HG02938 (cell line): ENCODE results near the gene TRAF6.
"Not testable (repeated sequence)": the region's sequence is repeated elsewhere in the genome, so short reads cannot be mapped to it uniquely, and the experiment has no call there.

Experiments used
- ATAC-seq: cut with Tn5 transposase; IDR thresholded peaks from one replicate; pipeline ENCODE4 v1.9.1; 2021; ENCODE audit warnings: mild to moderate bottlenecking, moderate library complexity; ENCODE audit not compliant: unreplicated experiment

TRAF6 gene

GRCh38 chr11:36493332-36493731 is 16.7 kb downstream of the TRAF6 start:
- no peak for ATAC-seq

- ATAC-seq, result no peak
These were observed 17.3 kb downstream of the TRAF6 start for GRCh38 chr11:36492724-36493304.

GRCh38 chr11:36490026-36490806 is 19.9 kb downstream of the TRAF6 start:
- ATAC-seq, result no peak

GRCh38 chr11:36488096-36488495 is 22.0 kb downstream of the TRAF6 start:
- ATAC-seq, result no peak

GRCh38 chr11:36487619-36488018 is 22.5 kb downstream of the TRAF6 start:
- ATAC-seq, result no peak

DNA sequence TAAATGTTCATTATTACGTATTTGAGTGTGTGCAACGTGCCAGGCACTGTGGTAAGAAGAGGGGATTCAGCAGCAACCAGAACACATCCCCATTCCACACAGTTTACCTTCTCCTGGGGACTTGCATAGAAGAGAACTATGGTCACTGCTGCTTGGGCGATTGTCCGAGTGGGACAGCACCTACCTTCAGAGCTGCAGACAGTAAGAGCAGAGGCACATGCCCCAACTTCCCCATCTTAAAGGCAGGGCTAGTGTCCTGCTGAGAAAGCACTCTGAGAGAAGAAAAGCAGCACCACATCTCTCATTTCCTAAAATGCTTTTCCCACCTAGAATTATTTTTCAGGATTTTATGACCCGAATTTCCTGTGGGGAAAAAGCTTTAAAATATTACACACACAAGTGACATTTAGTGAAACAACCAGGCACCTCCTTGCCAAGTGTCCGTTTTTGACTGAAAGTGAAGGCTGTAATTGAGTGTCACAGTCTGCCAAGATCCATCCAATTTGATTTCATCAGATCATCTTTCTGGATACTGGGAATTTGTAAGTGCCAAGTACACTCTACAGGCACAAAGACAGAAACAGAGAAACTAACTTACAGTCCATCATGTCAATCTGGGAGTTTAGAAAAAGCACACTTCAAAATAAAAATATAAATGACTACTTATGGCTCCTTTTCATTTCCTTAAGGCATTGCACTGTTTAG is 24.6 kb downstream of the TRAF6 start:
- ATAC-seq, result no peak

- ATAC-seq, result not testable (repeated sequence)
These were observed 27.0 kb downstream of the TRAF6 start for GRCh38 chr11:36483042-36483441.

DNA sequence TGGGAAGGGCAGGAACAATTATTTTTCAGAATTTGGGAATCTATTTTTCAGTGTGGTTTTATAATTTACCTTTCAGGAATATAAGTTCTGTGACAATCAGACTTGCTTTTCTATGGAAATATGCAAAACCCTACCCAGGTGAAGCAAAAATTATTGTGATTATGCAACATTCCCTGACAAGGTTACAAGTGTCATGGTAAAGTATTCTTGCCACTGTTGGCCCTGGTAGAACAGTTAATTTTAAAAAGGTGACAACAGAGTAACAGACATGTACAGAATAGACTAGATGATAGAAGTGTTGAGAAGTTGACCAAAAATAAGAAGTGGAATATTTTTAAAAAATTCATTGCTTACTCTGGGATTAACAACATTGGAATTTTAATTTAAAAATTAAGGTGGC is 29.2 kb downstream of the TRAF6 start:
- no peak for ATAC-seq

DNA sequence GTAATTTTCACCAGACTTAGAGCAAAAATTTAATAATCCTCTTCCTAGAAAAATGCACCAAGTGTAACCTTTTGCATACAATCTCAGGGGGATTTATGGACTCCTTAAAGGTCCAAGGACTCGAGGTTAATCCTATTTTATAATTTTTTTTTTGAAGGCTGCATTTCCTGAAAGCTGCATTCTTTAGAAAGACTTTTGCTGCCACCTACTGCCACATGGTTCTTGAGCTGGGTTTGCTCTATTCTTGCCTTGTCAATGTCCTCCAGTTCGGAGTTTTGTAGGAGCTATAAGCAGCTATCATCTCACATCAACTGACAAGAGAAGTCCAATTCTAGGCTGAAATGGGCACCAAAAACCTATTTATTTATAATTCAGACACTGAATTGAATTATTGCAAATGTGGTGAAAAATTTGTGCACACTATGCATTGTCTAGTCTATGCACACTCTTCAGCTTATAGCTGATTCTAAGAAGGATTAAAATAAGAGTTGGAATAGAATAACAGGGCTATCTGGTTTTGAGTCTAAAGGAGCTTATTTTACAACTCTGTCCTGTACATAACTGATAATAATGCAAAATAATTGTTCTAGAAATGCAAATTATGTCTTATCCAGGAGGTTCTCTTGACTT is 31.3 kb downstream of the TRAF6 start:
- ATAC-seq, result no peak

- ATAC-seq, result no peak
These were observed 34.9 kb downstream of the TRAF6 start for GRCh38 chr11:36475192-36475591.

DNA sequence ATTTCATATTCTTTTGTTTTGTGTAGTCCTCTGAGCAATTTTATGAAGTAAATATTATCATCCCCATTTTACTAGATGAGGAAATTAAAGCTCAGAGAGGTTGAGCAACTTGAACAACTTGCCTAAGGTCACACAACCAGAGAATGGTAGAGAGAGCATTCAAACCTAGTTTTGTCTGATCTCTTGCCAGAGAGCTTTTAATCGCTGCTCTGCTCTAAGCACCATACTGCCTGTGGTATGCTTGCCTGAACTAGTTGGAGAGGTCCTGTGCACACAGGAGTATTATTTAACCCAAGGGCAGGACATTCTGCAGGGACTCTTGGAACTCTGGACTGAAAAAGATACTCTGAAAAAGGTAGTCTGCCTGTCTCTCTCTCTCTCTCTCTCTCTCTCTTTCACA is 38.5 kb downstream of the TRAF6 start:
- ATAC-seq, result no peak

GRCh38 chr11:36469881-36470802 is 39.9 kb downstream of the TRAF6 start:
- no peak for ATAC-seq

DNA sequence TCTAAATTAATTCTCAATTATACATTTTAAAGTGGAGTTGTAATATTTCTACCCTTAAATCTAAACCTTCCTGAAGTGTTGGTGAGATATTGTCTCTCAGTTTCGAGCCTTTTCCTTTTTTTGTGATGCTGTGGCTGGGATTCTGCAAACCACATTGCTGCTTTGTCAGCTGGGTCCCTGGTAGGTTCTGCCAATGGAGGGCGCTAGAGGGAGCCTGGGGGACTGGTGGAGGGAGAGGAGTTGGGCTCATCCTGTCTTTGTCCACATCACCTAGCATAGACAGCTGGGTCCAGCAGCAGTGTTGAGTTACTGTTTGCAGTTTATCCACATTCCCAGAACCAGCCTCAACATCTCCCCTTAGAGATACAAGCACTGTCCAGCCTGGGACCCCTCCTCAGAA is 41.0 kb downstream of the TRAF6 start:
- ATAC-seq, result no peak

- ATAC-seq, result no peak
These were observed 42.2 kb downstream of the TRAF6 start for GRCh38 chr11:36467916-36468315.

- ATAC-seq, result no peak
These were observed 43.1 kb downstream of the TRAF6 start for GRCh38 chr11:36467012-36467411.

- no peak for ATAC-seq
These were observed 44.5 kb downstream of the TRAF6 start for GRCh38 chr11:36465449-36466163.

DNA sequence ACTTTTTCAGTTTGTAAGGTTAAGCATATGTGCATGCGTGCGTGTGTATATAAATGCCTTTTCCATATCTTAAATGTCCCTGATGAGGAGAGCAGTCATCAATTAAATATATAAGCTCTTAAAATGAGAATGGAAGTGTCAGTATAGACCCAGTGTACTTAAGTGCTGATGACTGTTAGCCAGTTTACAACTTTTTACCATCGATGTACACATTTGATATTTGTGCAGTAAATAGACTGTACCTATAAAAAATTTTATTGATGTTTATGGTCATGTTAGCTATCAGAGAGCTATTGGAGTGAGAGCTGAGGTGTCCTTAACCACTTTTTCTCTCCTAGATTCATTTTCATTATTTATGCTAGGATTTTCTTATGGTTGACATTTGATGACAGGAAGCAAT is 45.4 kb downstream of the TRAF6 start:
- ATAC-seq, result no peak

- ATAC-seq, result no peak
These were observed 46.3 kb downstream of the TRAF6 start for GRCh38 chr11:36463781-36464180.

- ATAC-seq, result no peak
These were observed 47.8 kb downstream of the TRAF6 start for GRCh38 chr11:36462321-36462720.

GRCh38 chr11:36460220-36460619 is 49.9 kb downstream of the TRAF6 start:
- ATAC-seq, result no peak
